Breast epithelium (tissue), 4 donors: ENCODE measurements around the gene YY1. TPM values are rescaled to one million over a fixed set of nuclear protein-coding genes. Genes with fewer than 3 reads are reported as not detected.

Experiments used
- DNase-seq, 2 donors: peaks; one replicate each; pipeline ENCODE4 v3.0.0-alpha.2; 2019; ENCODE audit warnings: low spot score in 2 of 2
- H3K27ac ChIP-seq, 2 donors: fragments of 200-600 bp; sonication (generic) in 1 of 2; one replicate each; pipeline ENCODE4 v1.5.1; 2016 to 2019; ENCODE audit warnings: mild to moderate bottlenecking in 1 of 2
- H3K27me3 ChIP-seq, 2 donors: fragments of 200-600 bp; sonication (generic) in 1 of 2; one replicate each; pipeline versions ENCODE4 v1.5.1 to v1.6.0; 2017 to 2019; ENCODE audit warnings: control low read depth in 1 of 2, mild to moderate bottlenecking in 1 of 2
- H3K36me3 ChIP-seq: fragments of 200-600 bp; one replicate; pipeline ENCODE4 v1.5.1; 2019
- H3K4me1 ChIP-seq, 2 donors: fragments of 200-600 bp; sonication (generic); one replicate each; pipeline ENCODE4 v1.5.1; 2016 to 2019; ENCODE audit warnings: control low read depth in 1 of 2
- H3K4me3 ChIP-seq, 3 donors: fragments of 200-600 bp; sonication (generic); 1 replicate in 2 of 3; 2 replicates in 1 of 3; pipeline ENCODE4 v1.5.1; 2016 to 2019; ENCODE audit warnings: mild to moderate bottlenecking in 3 of 3, moderate library complexity in 2 of 3
- H3K9me3 ChIP-seq, 2 donors: fragments of 200-600 bp; sonication (generic) in 1 of 2; one replicate each; pipeline ENCODE4 v1.5.1; 2016 to 2019; ENCODE audit warnings: control low read depth in 1 of 2
- POLR2A ChIP-seq: fragments of 450-650 bp; IDR thresholded peaks from one replicate; pipeline ENCODE4 v1.6.1; 2016; ENCODE audit warnings: antibody characterized with exemption, mild to moderate bottlenecking, moderate library complexity
- POLR2AphosphoS5 ChIP-seq, 3 donors: sonication (generic); formaldehyde crosslinking; IDR thresholded peaks; one replicate each; pipeline ENCODE4 v1.6.1; 2017; ENCODE audit warnings: antibody characterized with exemption in 3 of 3
- intact Hi-C: fragments of 100-400 bp; cut with DNase I; formaldehyde crosslinking; loops from one replicate; pipeline ENCODE4 v1.15.1; 2023; ENCODE audit warnings: low total_unique reads
- total RNA-seq, 3 donors: library from RNA; depleted of rRNA; stranded (reverse); fragments of >200 nt; gene quantifications; one replicate each; pipeline ENCODE4 v1.1.0, GENCODE V29; 2016
- TF ChIP-seq, protein P1 (sequence below), 3 donors: fragments of 450-650 bp; IDR thresholded peaks; one replicate each; pipeline ENCODE4 v1.5.1; 2016 to 2017; ENCODE audit warnings: antibody characterized with exemption in 3 of 3, mild to moderate bottlenecking in 3 of 3, moderate library complexity in 3 of 3

The YY1 gene
- total RNA-seq, 3 donors from 2014 or later: 46.2 to 61.2 (median 50.6) TPM

DNA sequence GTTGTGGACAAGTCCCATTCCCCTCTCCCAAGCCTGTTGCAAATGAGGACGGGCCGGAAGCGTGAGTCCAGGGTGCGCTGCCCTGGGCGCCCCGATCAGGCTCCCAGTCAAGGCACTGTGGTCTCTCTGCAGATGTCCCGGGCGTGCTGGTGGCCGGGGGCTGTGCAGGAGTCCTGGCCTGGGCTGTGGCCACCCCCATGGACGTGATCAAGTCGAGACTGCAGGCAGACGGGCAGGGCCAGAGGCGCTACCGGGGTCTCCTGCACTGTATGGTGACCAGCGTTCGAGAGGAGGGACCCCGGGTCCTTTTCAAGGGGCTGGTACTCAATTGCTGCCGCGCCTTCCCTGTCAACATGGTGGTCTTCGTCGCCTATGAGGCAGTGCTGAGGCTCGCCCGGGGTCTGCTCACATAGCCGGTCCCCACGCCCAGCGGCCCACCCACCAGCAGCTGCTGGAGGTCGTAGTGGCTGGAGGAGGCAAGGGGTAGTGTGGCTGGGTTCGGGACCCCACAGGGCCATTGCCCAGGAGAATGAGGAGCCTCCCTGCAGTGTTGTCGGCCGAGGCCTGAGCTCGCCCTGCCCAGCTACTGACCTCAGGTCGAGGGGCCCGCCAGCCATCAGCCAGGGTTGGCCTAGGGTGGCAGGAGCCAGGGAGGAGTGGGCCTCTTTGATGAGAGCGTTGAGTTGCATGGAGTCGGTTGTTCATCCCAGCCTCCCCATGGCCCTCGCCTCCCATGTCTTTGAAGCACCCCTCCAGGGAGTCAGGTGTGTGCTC lies 90.5 kb downstream of the YY1 start:
- no peak for DNase-seq
- Histone ChIP-seq H3K27ac (no peak overlapping the region), H3K4me1 (no peaks in the 10 kb centered on the region), H3K36me3 (no peaks in the 10 kb centered on the region), H3K4me3 (no peak overlapping the region), H3K9me3 (no peaks in the 10 kb centered on the region), H3K27me3 (no peaks in the 10 kb centered on the region)
- TF ChIP-seq POLR2AphosphoS5 (IDR thresholded peaks at IDR 0.05): no peak
- intact Hi-C loops: no loop called here

DNA sequence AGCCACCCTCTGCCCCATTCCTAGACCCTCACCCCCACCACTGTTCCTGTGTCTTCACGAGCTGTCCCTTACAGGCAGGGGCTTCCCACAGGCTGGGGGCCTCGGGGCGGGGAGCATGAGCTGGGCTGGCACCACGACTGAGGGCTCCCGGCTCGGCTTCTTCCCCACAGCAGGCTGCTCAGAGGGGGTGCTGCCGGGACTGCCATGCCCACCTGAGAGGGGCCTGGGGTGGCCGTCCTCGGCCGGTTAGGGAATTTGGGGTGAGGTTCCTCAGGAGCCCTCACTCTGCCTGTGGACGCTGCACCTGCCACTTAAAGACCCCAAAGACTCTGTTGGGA lies 91.0 kb downstream of the YY1 start:
- DNase-seq: no peak
- no peak for TF ChIP-seq POLR2AphosphoS5 (IDR thresholded peaks at IDR 0.05)
- TF ChIP-seq, protein P1, sequence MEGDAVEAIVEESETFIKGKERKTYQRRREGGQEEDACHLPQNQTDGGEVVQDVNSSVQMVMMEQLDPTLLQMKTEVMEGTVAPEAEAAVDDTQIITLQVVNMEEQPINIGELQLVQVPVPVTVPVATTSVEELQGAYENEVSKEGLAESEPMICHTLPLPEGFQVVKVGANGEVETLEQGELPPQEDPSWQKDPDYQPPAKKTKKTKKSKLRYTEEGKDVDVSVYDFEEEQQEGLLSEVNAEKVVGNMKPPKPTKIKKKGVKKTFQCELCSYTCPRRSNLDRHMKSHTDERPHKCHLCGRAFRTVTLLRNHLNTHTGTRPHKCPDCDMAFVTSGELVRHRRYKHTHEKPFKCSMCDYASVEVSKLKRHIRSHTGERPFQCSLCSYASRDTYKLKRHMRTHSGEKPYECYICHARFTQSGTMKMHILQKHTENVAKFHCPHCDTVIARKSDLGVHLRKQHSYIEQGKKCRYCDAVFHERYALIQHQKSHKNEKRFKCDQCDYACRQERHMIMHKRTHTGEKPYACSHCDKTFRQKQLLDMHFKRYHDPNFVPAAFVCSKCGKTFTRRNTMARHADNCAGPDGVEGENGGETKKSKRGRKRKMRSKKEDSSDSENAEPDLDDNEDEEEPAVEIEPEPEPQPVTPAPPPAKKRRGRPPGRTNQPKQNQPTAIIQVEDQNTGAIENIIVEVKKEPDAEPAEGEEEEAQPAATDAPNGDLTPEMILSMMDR (IDR thresholded peaks at IDR 0.05): no peak
- intact Hi-C loops: no loop called here
- H3K36me3 ChIP-seq: no peaks in the 10 kb centered on the region
- no peak overlapping the region for H3K27ac ChIP-seq
- H3K4me1 ChIP-seq: no peaks in the 10 kb centered on the region
- H3K9me3 ChIP-seq: no peaks in the 10 kb centered on the region
- no peaks in the 10 kb centered on the region for H3K27me3 ChIP-seq
- no peak overlapping the region for H3K4me3 ChIP-seq

DNA sequence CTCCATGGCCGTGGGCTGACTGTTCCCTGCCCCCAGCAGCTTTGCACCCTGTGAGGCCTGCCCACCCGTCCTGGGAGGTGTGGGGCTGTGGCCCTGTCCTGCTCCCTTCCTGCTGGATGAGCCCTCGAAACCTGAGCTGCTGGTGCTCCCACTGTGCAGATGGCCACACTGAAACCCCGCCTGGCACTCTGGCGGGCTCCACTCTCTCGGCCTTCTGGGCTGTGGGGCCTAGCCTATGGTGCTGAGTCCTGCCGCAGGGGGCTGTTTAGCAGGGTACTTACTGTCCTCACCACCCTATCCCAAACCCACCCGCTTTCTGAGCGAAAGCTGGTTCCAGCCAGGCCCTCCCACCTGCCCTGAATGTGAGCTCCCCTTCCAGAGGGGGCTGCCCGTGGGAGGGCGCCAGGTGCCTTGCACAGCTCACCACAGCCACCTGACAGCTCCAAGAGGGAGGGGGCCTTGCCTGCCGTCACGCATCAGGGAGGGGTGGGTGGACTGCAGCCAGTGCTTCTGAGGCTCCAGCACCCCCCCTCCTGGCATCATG lies 91.5 kb downstream of the YY1 start:
- no peak for DNase-seq
- Histone ChIP-seq H3K36me3 (no peaks in the 10 kb centered on the region), H3K27ac (no peak overlapping the region), H3K9me3 (no peaks in the 10 kb centered on the region), H3K27me3 (no peaks in the 10 kb centered on the region), H3K4me3 (no peak overlapping the region), H3K4me1 (no peaks in the 10 kb centered on the region)
- intact Hi-C loops: no loop called here
- TF ChIP-seq POLR2AphosphoS5 (IDR thresholded peaks at IDR 0.05) (no peak), POLR2A (no peak)
- TF ChIP-seq, protein P1 (IDR thresholded peaks at IDR 0.05): no peak

DNA sequence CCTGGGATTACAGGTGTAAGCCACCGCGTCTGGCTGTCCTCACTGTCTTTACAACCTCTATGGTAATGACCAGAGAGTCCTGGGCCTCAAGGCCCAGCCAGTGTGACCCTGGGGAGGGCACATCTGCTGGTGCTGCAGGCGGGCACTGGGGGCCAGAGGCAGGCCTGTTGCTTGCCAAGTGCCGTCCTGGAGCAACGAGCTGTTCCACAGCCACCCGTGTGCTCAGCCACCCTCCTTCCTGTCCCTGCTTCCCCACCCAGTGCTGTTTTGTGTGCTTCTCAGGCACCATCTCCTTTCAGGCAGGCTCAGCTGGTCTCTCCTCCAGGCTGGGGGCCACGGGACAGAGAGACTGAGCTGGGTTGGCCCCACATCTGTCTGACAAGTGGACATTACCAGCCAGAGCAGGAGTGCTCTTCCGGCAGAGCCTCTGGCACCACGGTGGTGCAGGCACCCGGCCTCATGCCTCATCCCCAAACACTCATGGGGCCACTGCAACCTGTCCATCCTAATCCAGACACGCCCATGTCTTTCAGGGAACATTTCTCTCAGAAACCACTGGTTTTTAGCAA lies 93.2 kb downstream of the YY1 start:
- Histone ChIP-seq H3K36me3 (no peaks in the 10 kb centered on the region), H3K27ac (no peak overlapping the region), H3K4me1 (no peaks in the 10 kb centered on the region), H3K4me3 (no peak overlapping the region), H3K9me3 (no peaks in the 10 kb centered on the region), H3K27me3 (no peaks in the 10 kb centered on the region)
- intact Hi-C loops: no loop called here
- DNase-seq: no peak
- TF ChIP-seq, protein P1 (IDR thresholded peaks at IDR 0.05): no peak
- no peak for TF ChIP-seq POLR2AphosphoS5 (IDR thresholded peaks at IDR 0.05)
- TF ChIP-seq POLR2A: no peak

Other genes starting within 250 kb of the YY1 start
- gene EVL, start 173.7 kb upstream of the YY1 start, total RNA-seq: 100 to 1,000 TPM in 2 of 3 donors, 10 to 100 TPM in 1; 50.7 to 116 (median 107) TPM
- gene DEGS2, start 79.5 kb upstream of the YY1 start, total RNA-seq: 10 to 100 TPM in 2 of 3 donors, 1 to 10 TPM in 1; 1.1 to 12.0 (median 10.2) TPM
- gene SLC25A29, start 67.3 kb downstream of the YY1 start, total RNA-seq: 100 to 1,000 TPM in 2 of 3 donors, 10 to 100 TPM in 1; 40.2 to 119 (median 110) TPM
- gene SLC25A47, start 84.2 kb downstream of the YY1 start, total RNA-seq: under 1 TPM in 1 of 3 donors, not detected in 2; 0.16 TPM
- 10 to 100 TPM in 2 of 3 donors, 1 to 10 TPM in 1; 8.0 to 14.2 (median 12.5) TPM for gene WDR25, start 137.3 kb downstream of the YY1 start, total RNA-seq